HepG2 (cell line): ENCODE measurements around the gene FGF19. TPM values are rescaled to one million over a fixed set of nuclear protein-coding genes. Genes with fewer than 3 reads are reported as not detected.
A peak's percentile ranks its signal among the peaks of the same experiment; 100 is the strongest.

Experiments
- ARNT2 ChIP-seq: sonication (generic); formaldehyde crosslinking; IDR thresholded peaks from 2 replicates; pipeline ENCODE4 v1.8.0; 2022; ENCODE audit warnings: mild to moderate bottlenecking, low read depth, missing genetic modification reagents, moderate library complexity
- DNMT3B ChIP-seq: conservative IDR thresholded peaks from 2 replicates; pipeline ENCODE4 v1.6.1; 2016; ENCODE audit warnings: missing biosample characterization, control low read depth
- GATAD1 ChIP-seq: IDR thresholded peaks from 2 replicates; pipeline ENCODE4 v1.6.1; 2016; ENCODE audit warnings: missing genetic modification reagents, missing compliant biosample characterization
- KAT2B ChIP-seq: fragments of 150-350 bp; IDR thresholded peaks from 2 replicates; pipeline ENCODE4 v1.6.1; 2014; ENCODE audit warnings: low read depth, low read length, borderline replicate concordance
- PAF1 ChIP-seq: IDR thresholded peaks from 2 replicates; pipeline ENCODE4 v1.6.1; 2016; ENCODE audit warnings: missing genetic modification reagents, missing compliant biosample characterization
- PHF20 ChIP-seq: sonication (generic); formaldehyde crosslinking; IDR thresholded peaks from 2 replicates; pipeline ENCODE4 v1.5.0; 2020; ENCODE audit warnings: mild to moderate bottlenecking, missing genetic modification reagents
- RAD51 ChIP-seq: fragments of 450-650 bp; IDR thresholded peaks from 2 replicates; pipeline ENCODE4 v1.6.1; 2016; ENCODE audit warnings: borderline replicate concordance
- RCOR2 ChIP-seq: IDR thresholded peaks from 2 replicates; pipeline ENCODE4 v1.6.1; 2016; ENCODE audit warnings: missing biosample characterization, missing genetic modification reagents
- TARDBP ChIP-seq: sonication (generic); formaldehyde crosslinking; IDR thresholded peaks from 2 replicates; pipeline ENCODE4 v1.8.0; 2022; ENCODE audit warnings: mild to moderate bottlenecking, missing genetic modification reagents
- TBX3 ChIP-seq: fragments of 450-650 bp; IDR thresholded peaks from 2 replicates; pipeline ENCODE4 v1.6.1; 2017; ENCODE audit warnings: antibody characterized with exemption, mild to moderate bottlenecking, inconsistent platforms, borderline replicate concordance
- ZFP36 ChIP-seq: fragments of 150-350 bp; IDR thresholded peaks from 2 replicates; pipeline ENCODE4 v1.6.1; 2018; ENCODE audit warnings: borderline replicate concordance, low read length, low read depth; ENCODE audit not compliant: partially characterized antibody
- ZFP62 ChIP-seq: sonication (generic); formaldehyde crosslinking; IDR thresholded peaks from 2 replicates; pipeline ENCODE4 v1.4.0; 2020; ENCODE audit warnings: missing genetic modification reagents
- ZNF124 ChIP-seq: sonication (generic); formaldehyde crosslinking; IDR thresholded peaks from 2 replicates; pipeline ENCODE4 v1.4.0; 2020; ENCODE audit warnings: missing genetic modification reagents
- ZNF235 ChIP-seq: sonication (generic); formaldehyde crosslinking; IDR thresholded peaks from 2 replicates; pipeline ENCODE4 v1.8.1; 2023; ENCODE audit warnings: mild to moderate bottlenecking, missing genetic modification reagents, borderline replicate concordance
- ZNF430 ChIP-seq: sonication (generic); formaldehyde crosslinking; IDR thresholded peaks from 2 replicates; pipeline ENCODE4 v1.9.0; 2021; ENCODE audit warnings: mild to moderate bottlenecking, missing genetic modification reagents
- ZNF614 ChIP-seq: IDR thresholded peaks from 2 replicates; pipeline ENCODE4 v1.6.1; 2018; ENCODE audit warnings: missing biosample characterization, missing genetic modification reagents, inconsistent platforms, borderline replicate concordance
- ZNF724P ChIP-seq: sonication (generic); formaldehyde crosslinking; IDR thresholded peaks from 2 replicates; pipeline ENCODE4 v1.8.0; 2022; ENCODE audit warnings: missing genetic modification reagents, borderline replicate concordance
- polyA plus RNA-seq, 8 experiments: library from polyadenylated mRNA; depleted of rRNA in 3 of 8; stranded (reverse) in 7 of 8; unstranded in 1 of 8; fragments of >200 nt; fragmentation: Illumina TruSeq in 4 of 8; extraction: Trizol in 4 of 8; gene quantifications; 2 replicates each; pipeline versions ENCODE4 v1.2.1 to v1.2.3, GENCODE V29; 2011 to 2016; ENCODE audit warnings: low read depth in 4 of 8, missing spikeins in 1 of 8, mixed read lengths in 1 of 8; ENCODE audit not compliant: insufficient read depth in 1 of 8
- total RNA-seq, 5 experiments: library from RNA; depleted of rRNA; stranded (reverse); fragments of >200 nt; fragmentation: Illumina TruSeq; extraction: Trizol; gene quantifications; 2 replicates each; pipeline ENCODE4 v1.2.3, GENCODE V29; 2016; ENCODE audit warnings: low read depth in 1 of 5
- TF ChIP-seq, protein P1 (sequence below): sonication (generic); formaldehyde crosslinking; IDR thresholded peaks from 2 replicates; pipeline ENCODE4 v1.4.0; 2020; ENCODE audit warnings: mild to moderate bottlenecking, missing genetic modification reagents
- TF ChIP-seq, protein P2 (sequence below): sonication (generic); formaldehyde crosslinking; IDR thresholded peaks from 2 replicates; pipeline ENCODE4 v1.9.0; 2022; ENCODE audit warnings: missing genetic modification reagents, mild to moderate bottlenecking, borderline replicate concordance
- TF ChIP-seq, protein P3 (sequence below): sonication (generic); formaldehyde crosslinking; IDR thresholded peaks from 2 replicates; pipeline ENCODE4 v1.4.0; 2020; ENCODE audit warnings: missing genetic modification reagents, borderline replicate concordance
- TF ChIP-seq, protein P4 (sequence below): fragments of 450-650 bp; IDR thresholded peaks from 2 replicates; pipeline ENCODE4 v1.6.1; 2017

Gene FGF19
- total and polyA plus RNA-seq, 2 of the 13 experiments (the other 11 are each of a cell fraction or from before 2014, with no cell fraction given) = 0.07 TPM; not detected in 1

DNA sequence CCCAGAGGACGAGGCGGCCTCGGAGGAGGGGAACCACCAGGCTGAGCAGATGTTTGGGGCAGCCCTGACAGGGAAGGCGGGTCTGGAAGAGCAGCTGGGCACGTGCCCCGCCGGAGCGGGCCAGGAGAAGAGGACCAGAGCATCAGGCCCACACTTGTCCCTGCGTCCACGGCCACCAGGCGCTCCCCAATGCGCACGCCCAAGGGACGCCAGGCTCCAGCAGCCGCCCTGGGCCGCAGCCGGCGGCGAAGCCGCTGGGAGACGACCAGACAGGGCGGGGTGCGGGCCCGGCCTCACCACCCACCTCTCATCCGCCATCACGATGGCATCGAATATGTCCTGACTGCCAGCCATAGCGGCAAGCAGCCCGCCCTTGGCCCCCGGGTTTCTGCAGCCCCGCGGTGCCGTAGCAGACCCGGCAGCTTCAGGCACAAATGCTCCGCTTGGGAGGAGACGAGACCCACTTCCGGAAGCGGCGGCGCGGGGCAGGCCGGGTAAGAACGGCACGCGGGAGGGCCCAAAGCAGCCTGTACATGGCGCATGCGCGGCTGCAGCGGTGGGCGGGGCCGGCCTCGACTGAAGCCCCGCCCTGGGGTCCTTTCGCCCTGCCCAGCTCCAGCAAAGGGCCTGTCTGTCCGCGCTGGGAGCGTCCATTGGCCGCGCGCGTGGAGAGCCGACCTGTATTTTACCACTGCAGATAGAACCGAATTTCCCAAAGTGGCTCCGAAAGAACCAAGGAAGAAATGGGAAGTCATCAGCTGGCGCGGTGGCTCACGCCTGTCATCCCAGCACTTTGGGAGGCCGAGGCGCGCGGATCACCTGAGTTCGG, 28.7 kb downstream of the FGF19 start, which contains the start of gene LTO1 (continued):
- TF ChIP-seq PHF20 (CRISPR knock-in tag) = peak; percentile 95
- peak; percentile 56; the same call in 1 of the 2 replicates for TF ChIP-seq ARNT2 (CRISPR knock-in tag)
- TF ChIP-seq GATAD1 = peak; percentile 98
- TF ChIP-seq RCOR2 (CRISPR knock-in tag) = 0 out of 2 replicates have a peak, but pooled peaks have one; percentile 62
- no peak for TF ChIP-seq TBX3
- TF ChIP-seq DNMT3B (CRISPR knock-in tag) = no peak
- no peak for TF ChIP-seq PAF1 (CRISPR knock-in tag)
- peak; percentile 52; the same call in 1 of the 2 replicates for TF ChIP-seq TARDBP (CRISPR knock-in tag)
- peak; percentile 53; the same call in 1 of the 2 replicates for TF ChIP-seq ZNF124
- TF ChIP-seq ZFP62 (CRISPR knock-in tag) = no peak
- TF ChIP-seq, protein P1, sequence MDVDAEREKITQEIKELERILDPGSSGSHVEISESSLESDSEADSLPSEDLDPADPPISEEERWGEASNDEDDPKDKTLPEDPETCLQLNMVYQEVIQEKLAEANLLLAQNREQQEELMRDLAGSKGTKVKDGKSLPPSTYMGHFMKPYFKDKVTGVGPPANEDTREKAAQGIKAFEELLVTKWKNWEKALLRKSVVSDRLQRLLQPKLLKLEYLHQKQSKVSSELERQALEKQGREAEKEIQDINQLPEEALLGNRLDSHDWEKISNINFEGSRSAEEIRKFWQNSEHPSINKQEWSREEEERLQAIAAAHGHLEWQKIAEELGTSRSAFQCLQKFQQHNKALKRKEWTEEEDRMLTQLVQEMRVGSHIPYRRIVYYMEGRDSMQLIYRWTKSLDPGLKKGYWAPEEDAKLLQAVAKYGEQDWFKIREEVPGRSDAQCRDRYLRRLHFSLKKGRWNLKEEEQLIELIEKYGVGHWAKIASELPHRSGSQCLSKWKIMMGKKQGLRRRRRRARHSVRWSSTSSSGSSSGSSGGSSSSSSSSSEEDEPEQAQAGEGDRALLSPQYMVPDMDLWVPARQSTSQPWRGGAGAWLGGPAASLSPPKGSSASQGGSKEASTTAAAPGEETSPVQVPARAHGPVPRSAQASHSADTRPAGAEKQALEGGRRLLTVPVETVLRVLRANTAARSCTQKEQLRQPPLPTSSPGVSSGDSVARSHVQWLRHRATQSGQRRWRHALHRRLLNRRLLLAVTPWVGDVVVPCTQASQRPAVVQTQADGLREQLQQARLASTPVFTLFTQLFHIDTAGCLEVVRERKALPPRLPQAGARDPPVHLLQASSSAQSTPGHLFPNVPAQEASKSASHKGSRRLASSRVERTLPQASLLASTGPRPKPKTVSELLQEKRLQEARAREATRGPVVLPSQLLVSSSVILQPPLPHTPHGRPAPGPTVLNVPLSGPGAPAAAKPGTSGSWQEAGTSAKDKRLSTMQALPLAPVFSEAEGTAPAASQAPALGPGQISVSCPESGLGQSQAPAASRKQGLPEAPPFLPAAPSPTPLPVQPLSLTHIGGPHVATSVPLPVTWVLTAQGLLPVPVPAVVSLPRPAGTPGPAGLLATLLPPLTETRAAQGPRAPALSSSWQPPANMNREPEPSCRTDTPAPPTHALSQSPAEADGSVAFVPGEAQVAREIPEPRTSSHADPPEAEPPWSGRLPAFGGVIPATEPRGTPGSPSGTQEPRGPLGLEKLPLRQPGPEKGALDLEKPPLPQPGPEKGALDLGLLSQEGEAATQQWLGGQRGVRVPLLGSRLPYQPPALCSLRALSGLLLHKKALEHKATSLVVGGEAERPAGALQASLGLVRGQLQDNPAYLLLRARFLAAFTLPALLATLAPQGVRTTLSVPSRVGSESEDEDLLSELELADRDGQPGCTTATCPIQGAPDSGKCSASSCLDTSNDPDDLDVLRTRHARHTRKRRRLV (CRISPR knock-in tag) = 0 out of 2 replicates have a peak, but pooled peaks have one; percentile 13
- TF ChIP-seq, protein P2, sequence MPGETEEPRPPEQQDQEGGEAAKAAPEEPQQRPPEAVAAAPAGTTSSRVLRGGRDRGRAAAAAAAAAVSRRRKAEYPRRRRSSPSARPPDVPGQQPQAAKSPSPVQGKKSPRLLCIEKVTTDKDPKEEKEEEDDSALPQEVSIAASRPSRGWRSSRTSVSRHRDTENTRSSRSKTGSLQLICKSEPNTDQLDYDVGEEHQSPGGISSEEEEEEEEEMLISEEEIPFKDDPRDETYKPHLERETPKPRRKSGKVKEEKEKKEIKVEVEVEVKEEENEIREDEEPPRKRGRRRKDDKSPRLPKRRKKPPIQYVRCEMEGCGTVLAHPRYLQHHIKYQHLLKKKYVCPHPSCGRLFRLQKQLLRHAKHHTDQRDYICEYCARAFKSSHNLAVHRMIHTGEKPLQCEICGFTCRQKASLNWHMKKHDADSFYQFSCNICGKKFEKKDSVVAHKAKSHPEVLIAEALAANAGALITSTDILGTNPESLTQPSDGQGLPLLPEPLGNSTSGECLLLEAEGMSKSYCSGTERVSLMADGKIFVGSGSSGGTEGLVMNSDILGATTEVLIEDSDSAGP (CRISPR knock-in tag) = peak; percentile 87
- TF ChIP-seq KAT2B = no peak
- peak; percentile 24; the same call in 1 of the 2 replicates for TF ChIP-seq ZNF724P (CRISPR knock-in tag)
- peak; percentile 84; the same call in 1 of the 2 replicates for TF ChIP-seq ZNF430 (CRISPR knock-in tag)
- TF ChIP-seq RAD51 = no peak
- TF ChIP-seq ZNF235 (CRISPR knock-in tag) = no peak
- no peak for TF ChIP-seq ZFP36
- TF ChIP-seq, protein P3, sequence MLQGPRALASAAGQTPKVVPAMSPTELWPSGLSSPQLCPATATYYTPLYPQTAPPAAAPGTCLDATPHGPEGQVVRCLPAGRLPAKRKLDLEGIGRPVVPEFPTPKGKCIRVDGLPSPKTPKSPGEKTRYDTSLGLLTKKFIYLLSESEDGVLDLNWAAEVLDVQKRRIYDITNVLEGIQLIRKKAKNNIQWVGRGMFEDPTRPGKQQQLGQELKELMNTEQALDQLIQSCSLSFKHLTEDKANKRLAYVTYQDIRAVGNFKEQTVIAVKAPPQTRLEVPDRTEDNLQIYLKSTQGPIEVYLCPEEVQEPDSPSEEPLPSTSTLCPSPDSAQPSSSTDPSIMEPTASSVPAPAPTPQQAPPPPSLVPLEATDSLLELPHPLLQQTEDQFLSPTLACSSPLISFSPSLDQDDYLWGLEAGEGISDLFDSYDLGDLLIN = no peak
- TF ChIP-seq, protein P4, sequence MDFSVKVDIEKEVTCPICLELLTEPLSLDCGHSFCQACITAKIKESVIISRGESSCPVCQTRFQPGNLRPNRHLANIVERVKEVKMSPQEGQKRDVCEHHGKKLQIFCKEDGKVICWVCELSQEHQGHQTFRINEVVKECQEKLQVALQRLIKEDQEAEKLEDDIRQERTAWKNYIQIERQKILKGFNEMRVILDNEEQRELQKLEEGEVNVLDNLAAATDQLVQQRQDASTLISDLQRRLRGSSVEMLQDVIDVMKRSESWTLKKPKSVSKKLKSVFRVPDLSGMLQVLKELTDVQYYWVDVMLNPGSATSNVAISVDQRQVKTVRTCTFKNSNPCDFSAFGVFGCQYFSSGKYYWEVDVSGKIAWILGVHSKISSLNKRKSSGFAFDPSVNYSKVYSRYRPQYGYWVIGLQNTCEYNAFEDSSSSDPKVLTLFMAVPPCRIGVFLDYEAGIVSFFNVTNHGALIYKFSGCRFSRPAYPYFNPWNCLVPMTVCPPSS = no peak
- peak; percentile 90; the same call in 1 of the 2 replicates for TF ChIP-seq ZNF614 (CRISPR knock-in tag)
